Hindlimb muscle (tissue), 1 donor: ENCODE results near the gene HOXC11. TPM values are rescaled to one million over a fixed set of nuclear protein-coding genes. Genes with fewer than 3 reads are reported as not detected.

Experiments used
- DNase-seq: peaks from one replicate; pipeline ENCODE4 v3.0.0-alpha.2; 2013
- polyA plus RNA-seq: library from polyadenylated mRNA; unstranded; fragments of 120-200 nt; gene quantifications from one replicate; pipeline ENCODE4 v1.2.1, GENCODE V29; 2013; ENCODE audit not compliant: insufficient read length

The HOXC11 gene
- polyA plus RNA-seq, 1 donor = 7.1 TPM

DNA sequence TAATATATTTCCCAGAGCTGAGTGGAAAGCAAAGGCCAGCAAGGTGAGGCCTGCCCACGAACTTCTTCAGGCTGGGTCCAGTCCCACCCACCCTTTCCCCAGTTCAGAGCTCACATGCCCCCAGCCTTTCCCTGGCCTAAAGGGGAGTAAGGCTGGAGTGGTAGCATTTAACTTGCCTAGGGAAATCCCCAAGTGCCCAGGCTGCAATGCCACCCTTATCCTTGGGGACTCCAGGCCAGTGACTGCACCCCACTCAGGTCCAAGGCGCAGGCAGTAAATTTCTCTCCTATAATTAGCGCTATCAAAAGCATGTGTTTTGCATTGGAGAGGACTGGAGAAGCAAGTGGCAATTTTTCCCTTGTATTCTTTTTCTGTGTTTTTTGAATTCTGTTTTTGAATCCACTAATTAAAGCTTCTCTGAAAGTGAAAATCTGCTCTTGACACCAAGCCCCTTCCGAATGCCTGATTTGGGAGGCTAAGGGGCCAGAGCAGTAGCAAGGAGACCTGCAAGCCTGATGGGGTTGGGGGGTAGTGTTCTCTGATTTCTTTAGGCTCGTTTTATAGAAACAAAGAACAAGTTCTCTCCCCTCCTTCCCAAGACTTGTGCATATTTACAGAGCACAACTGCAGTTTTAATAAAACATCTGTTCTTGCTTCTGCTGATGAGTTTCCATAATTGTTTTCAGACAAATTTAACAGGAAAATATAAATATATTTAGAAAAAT is 51.8 kb downstream of the HOXC11 start:
- no peak for DNase-seq

DNA sequence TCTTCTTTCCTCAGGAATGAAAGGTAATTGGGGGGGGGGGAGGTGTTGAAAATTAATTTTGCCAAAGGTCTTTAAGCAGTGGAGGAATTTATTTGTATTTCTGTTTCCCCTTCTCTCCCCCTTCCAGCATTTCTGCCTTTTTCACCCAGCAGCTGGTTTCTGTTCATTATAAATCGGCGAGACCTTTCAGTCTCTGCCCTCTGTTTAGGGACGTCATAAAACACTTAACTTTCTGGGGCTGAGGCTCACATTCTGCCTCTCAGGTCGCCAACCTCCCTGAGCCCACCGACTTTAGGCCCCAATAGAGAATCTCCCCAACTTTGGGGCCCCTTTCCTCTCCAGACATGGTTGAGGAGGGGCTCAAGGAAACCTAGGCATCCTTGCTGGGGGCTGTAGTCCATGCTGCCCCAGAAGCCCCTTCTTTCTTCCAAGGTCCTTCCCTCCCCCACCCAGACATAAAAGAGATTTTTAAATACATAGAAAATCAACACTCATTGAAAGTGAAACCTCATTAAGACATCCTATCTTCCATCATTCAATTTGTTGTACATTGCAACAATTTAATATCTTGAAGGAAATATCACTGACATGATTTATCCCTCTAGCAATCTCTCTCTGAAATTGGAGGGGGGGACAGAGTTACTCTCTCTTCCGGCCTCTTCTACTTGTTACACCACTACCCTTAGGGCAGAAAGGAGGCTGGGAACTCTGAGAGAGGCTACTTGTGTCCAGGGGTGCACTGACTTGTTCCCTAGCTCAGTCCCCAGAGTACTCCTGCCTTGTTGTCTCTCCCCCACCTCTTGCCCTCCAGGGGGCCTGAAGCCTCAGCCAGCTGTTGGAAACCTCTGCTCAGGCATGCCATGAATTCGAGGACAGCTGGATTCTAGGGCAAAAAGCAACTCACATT is 52.8 kb downstream of the HOXC11 start:
- DNase-seq = no peak

DNA sequence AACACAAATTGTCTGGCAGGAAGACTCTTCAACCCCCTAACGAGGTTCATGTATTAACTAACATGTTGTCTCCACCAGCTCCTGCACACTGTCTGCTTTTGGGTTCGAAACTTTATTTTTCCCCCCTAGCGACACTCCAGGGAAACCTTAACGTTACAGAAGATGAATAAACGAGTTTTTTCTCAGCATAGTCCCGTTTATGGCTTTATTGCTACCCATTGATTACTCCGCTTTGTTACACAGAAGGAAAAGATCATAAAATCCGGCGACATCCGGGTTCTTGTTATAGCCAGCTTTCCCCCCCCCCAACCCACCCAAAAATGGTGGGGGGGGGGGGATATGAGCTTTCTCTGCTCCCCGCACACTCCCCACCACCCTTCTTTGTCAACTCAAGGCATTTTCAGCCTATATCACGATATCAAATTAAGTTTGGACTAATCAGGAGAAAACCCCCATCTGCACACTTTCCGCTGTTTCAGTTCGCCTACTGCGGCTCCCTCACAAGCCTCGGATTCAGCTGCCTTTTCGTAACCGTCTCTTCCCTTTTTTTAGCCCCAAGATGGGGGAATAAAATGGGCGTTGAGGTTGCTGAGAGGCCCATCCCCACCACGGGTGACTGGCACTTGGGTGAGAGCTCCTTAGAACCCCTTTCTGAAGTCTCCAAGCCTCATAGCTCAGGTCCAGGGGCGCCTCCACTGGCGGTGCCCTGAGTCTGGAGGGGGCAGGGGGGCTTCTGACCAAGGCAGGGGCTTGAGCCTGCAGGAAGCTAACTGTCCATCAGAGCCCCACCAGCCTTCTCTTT is 53.9 kb downstream of the HOXC11 start:
- DNase-seq = no peak

Other genes with a start within 250 kb of the HOXC11 start
- 97.2 TPM for gene CALCOCO1, start 245.7 kb upstream of the HOXC11 start, polyA plus RNA-seq
- gene CISTR, start 221.1 kb upstream of the HOXC11 start, polyA plus RNA-seq = not detected
- 0.10 TPM for gene HOXC13, start 34.3 kb upstream of the HOXC11 start, polyA plus RNA-seq
- gene HOXC12, start 18.2 kb upstream of the HOXC11 start, polyA plus RNA-seq = 0.48 TPM
- 7.6 TPM for gene HOTAIR, start 1.8 kb downstream of the HOXC11 start, polyA plus RNA-seq
- gene HOXC10, start 12.0 kb downstream of the HOXC11 start, polyA plus RNA-seq = 57.9 TPM
- 17.4 TPM for gene HOXC9, start 27.0 kb downstream of the HOXC11 start, polyA plus RNA-seq
- 6.6 TPM for gene HOXC8, start 35.9 kb downstream of the HOXC11 start, polyA plus RNA-seq
- gene HOXC6, start 55.3 kb downstream of the HOXC11 start, polyA plus RNA-seq = 16.3 TPM
- gene HOXC5, start 59.9 kb downstream of the HOXC11 start, polyA plus RNA-seq = 1.8 TPM
- 21.4 TPM for gene HOXC4, start 80.7 kb downstream of the HOXC11 start, polyA plus RNA-seq
- gene SMUG1, start 215.9 kb downstream of the HOXC11 start, polyA plus RNA-seq = 27.6 TPM